K562 (cell line): Measurements from ENCODE around the gene RABGAP1. TPM values are rescaled to one million over a fixed set of nuclear protein-coding genes. Genes with fewer than 3 reads are reported as not detected.

Experiments
- ATAC-seq: fragments of 200-7000 bp; cut with Tn5 transposase; 3 replicates; pipeline ENCODE4 v1.9.1; 2020; ENCODE audit warnings: moderate library complexity
- BruUV-seq: library from RNA; stranded (reverse); fragments of 400-500 nt; replicated peaks from 2 replicates; lab custom pipeline; 2021; lab: Mats Ljungman, UMichigan
- CTCF ChIA-PET: fragments of 300-600 bp; formaldehyde crosslinking; extraction: SDS; loops from one replicate; lab custom pipeline; 2021; ENCODE audit warnings: low intra/inter-chr PET ratio; lab: Yijun Ruan, JAX
- POLR2A ChIA-PET: fragments of 300-600, 350-650 bp; sonication (Branson Sonifier 250); formaldehyde crosslinking; extraction: SDS; loops from one replicate; lab custom pipeline; 2021; ENCODE audit warnings: antibody characterized with exemption, inconsistent platforms; lab: Yijun Ruan, JAX
- DNase-seq, 4 experiments: peaks; one replicate each; pipeline versions ENCODE4 v3.0.0 to v3.0.0-alpha.2; 2011 to 2018; ENCODE audit warnings: low spot score in 3 of 4, mixed read lengths in 3 of 4; ENCODE audit errors: extremely low read depth in 1 of 4
- FAIRE-seq: peaks from 2 replicates; lab custom pipeline; 2011; peaks lifted over from hg19 to GRCh38; lab: Jason Lieb, UNC
- H2AFZ ChIP-seq: 2 replicates; pipeline ENCODE4 v1.6.0; 2011; ENCODE audit warnings: low read depth, low read length, control low read depth, inconsistent platforms
- H3K27ac ChIP-seq: fragments of 200-600 bp; 3 replicates; pipeline ENCODE4 v1.8.0; 2011; ENCODE audit warnings: low read depth, mild to moderate bottlenecking, control low read depth, inconsistent platforms, low read length, moderate library complexity, mixed read lengths; ENCODE audit errors: extremely low read depth
- H3K27me3 ChIP-seq, 2 experiments: fragments of 300-600 bp in 1 of 2; 2 replicates in 1 of 2; 3 replicates in 1 of 2; pipeline versions ENCODE4 v1.6.0 to v1.8.0; 2011; ENCODE audit warnings: inconsistent platforms in 2 of 2, low read length in 2 of 2, mild to moderate bottlenecking in 1 of 2, mixed read lengths in 1 of 2, moderate library complexity in 1 of 2; ENCODE audit not compliant: control insufficient read depth in 2 of 2, insufficient read depth in 2 of 2
- H3K36me3 ChIP-seq: fragments of 300-600 bp; 3 replicates; pipeline ENCODE4 v1.8.0; 2011; ENCODE audit warnings: mild to moderate bottlenecking, low read length, inconsistent platforms; ENCODE audit not compliant: control insufficient read depth, insufficient read depth
- H3K4me1 ChIP-seq, 2 experiments: fragments of 200-600 bp in 1 of 2; replicated peaks in 1 of 2; 2 replicates in 1 of 2; 3 replicates in 1 of 2; pipeline versions ENCODE4 v1.5.1 to v1.8.0; 2011; ENCODE audit warnings: inconsistent platforms in 2 of 2, low read length in 2 of 2, mild to moderate bottlenecking in 1 of 2, mixed read lengths in 1 of 2, moderate library complexity in 1 of 2; ENCODE audit not compliant: control insufficient read depth in 2 of 2, insufficient read depth in 2 of 2
- H3K4me2 ChIP-seq: 2 replicates; pipeline ENCODE4 v1.6.1; 2011; ENCODE audit warnings: low read length, control low read depth, inconsistent platforms, mixed read lengths; ENCODE audit not compliant: insufficient read depth
- H3K4me3 ChIP-seq: fragments of 200-600 bp; sonication (generic), shearing (Covaris generic); 2 replicates; pipeline ENCODE4 v1.5.1; 2016; ENCODE audit warnings: control low read depth, inconsistent platforms
- H3K79me2 ChIP-seq: fragments of 200-600 bp; 3 replicates; pipeline ENCODE4 v1.8.0; 2011; ENCODE audit warnings: low read length, inconsistent platforms; ENCODE audit not compliant: control insufficient read depth, insufficient read depth
- H3K9ac ChIP-seq, 2 experiments: 2 replicates each; pipeline versions ENCODE4 v1.6.0 to v1.6.1; 2011; ENCODE audit warnings: low read depth in 2 of 2, low read length in 2 of 2, control low read depth in 1 of 2, inconsistent platforms in 1 of 2, mild to moderate bottlenecking in 1 of 2, mixed read lengths in 1 of 2; ENCODE audit not compliant: insufficient read depth in 1 of 2
- H3K9me1 ChIP-seq: one replicate; pipeline ENCODE4 v1.6.0; 2011; ENCODE audit warnings: inconsistent platforms, mild to moderate bottlenecking, low read length, moderate library complexity; ENCODE audit not compliant: control insufficient read depth, insufficient read depth
- H3K9me3 ChIP-seq: replicated peaks from 2 replicates; pipeline ENCODE4 v1.5.1; 2011; ENCODE audit warnings: low read depth, low read length, inconsistent platforms; ENCODE audit not compliant: control insufficient read depth, insufficient read depth
- H4K20me1 ChIP-seq: replicated peaks from 2 replicates; pipeline ENCODE4 v1.6.1; 2011; ENCODE audit warnings: low read length, inconsistent platforms, mixed read lengths; ENCODE audit not compliant: control insufficient read depth, insufficient read depth
- CEBPB ChIP-seq: fragments of 450-650 bp; IDR thresholded peaks from 2 replicates; pipeline ENCODE4 v1.6.1; 2016; ENCODE audit warnings: missing genetic modification characterization, missing compliant biosample characterization
- ESRRA ChIP-seq: fragments of 450-650 bp; IDR thresholded peaks from 2 replicates; pipeline ENCODE4 v1.6.1; 2014; ENCODE audit warnings: low read depth, mild to moderate bottlenecking, moderate library complexity, borderline replicate concordance
- HDGF ChIP-seq: fragments of 450-650 bp; IDR thresholded peaks from 2 replicates; pipeline ENCODE4 v1.6.1; 2016
- KDM1A ChIP-seq, 2 experiments: fragments of 450-650 bp; IDR thresholded peaks; 2 replicates each; pipeline ENCODE4 v1.6.1; 2016; ENCODE audit warnings: mild to moderate bottlenecking in 2 of 2
- RBM34 ChIP-seq: fragments of 200-400 bp; formaldehyde crosslinking; IDR thresholded peaks from 2 replicates; pipeline ENCODE4 v1.6.1; 2018; ENCODE audit warnings: low read length, borderline replicate concordance; ENCODE audit not compliant: insufficient read depth
- SMARCB1 ChIP-seq: IDR thresholded peaks from 2 replicates; pipeline ENCODE4 v1.6.1; 2011; ENCODE audit warnings: improper control_type of control experiment, low read depth; ENCODE audit not compliant: insufficient read length
- TAL1 ChIP-seq: fragments of 450-650 bp; IDR thresholded peaks from 2 replicates; pipeline ENCODE4 v1.6.1; 2016; ENCODE audit warnings: mild to moderate bottlenecking
- ZBED1 ChIP-seq: IDR thresholded peaks from 2 replicates; pipeline ENCODE4 v1.6.1; 2014
- WGBS: fragments of 100-300 bp; shearing (Covaris generic); methylation state at CpG from one replicate; pipeline ENCODE4 v1.1.6; 2016; ENCODE audit warnings: low coverage, mixed read lengths; ENCODE audit not compliant: insufficient coverage; ENCODE audit errors: missing lambda C conversion rate; 5-methylcytosine and 5-hydroxymethylcytosine counted together
- in situ Hi-C: fragments of 300-500 bp; cut with MboI; formaldehyde crosslinking; loops from 4 replicates; pipeline ENCODE4 v1.15.0; 2018; ENCODE audit warnings: inconsistent platforms, mixed read lengths
- intact Hi-C: fragments of 100-400 bp; cut with micrococcal nuclease; formaldehyde crosslinking; loops from 2 replicates; pipeline ENCODE4 v1.14.2; 2022
- polyA plus RNA-seq, 8 experiments: library from polyadenylated mRNA; depleted of rRNA in 4 of 8; stranded (reverse) in 5 of 8; unstranded in 3 of 8; fragments of >200 nt; fragmentation: Nextera tagmentation in 2 of 8; fragmentation: Illumina TruSeq in 1 of 8; extraction: Ambion mirVana in 2 of 8; extraction: Trizol in 1 of 8; gene quantifications; 2 replicates each; pipeline versions ENCODE4 v1.2.1 to v1.2.3, GENCODE V29; 2011 to 2014; ENCODE audit warnings: inconsistent platforms in 1 of 8, missing spikeins in 1 of 8
- total RNA-seq, 7 experiments: library from RNA; depleted of rRNA in 6 of 7; stranded (reverse); fragments of >200 nt in 6 of 7; fragmentation: Illumina TruSeq in 2 of 7; extraction: Trizol in 2 of 7; gene quantifications; 2 replicates each; pipeline versions ENCODE4 v1.2.1 to v1.2.3, GENCODE V29; 2011 to 2021; ENCODE audit warnings: low replicate concordance in 1 of 7
- TF ChIP-seq, protein P1 (sequence below): fragments of 250-450 bp; sonication (Bioruptor Pico); IDR thresholded peaks from 2 replicates; pipeline ENCODE4 v1.8.0; 2021; ENCODE audit warnings: mild to moderate bottlenecking, moderate library complexity

RABGAP1 gene
- total and polyA plus RNA-seq, 9 of the 15 experiments (the other 6 are each of a cell fraction or from before 2014, with no cell fraction given), result 1.5 to 22.7 (median 13.1) TPM

GRCh38 chr9:123073441-123073840, 132.6 kb downstream of the RABGAP1 start:
- H3K4me3 ChIP-seq, result no peak overlapping the region
- no peaks in the 10 kb centered on the region for H4K20me1 ChIP-seq
- H2AFZ ChIP-seq, result no peak overlapping the region
- BruUV-seq, result no TSS peak
- no peak overlapping the region for H3K9ac ChIP-seq
- no peaks in the 10 kb centered on the region for H3K9me1 ChIP-seq
- DNase-seq, result no peak
- H3K36me3 ChIP-seq, result peaks cover 25% of the 10 kb centered on the region
- 68% methylated on average over 5 of the region's 5 CpGs for WGBS
- H3K27me3 ChIP-seq, result no peaks in the 10 kb centered on the region
- H3K79me2 ChIP-seq, result no peaks in the 10 kb centered on the region
- in situ Hi-C loops (no loop called here), intact Hi-C loops (no loop called here)
- ATAC-seq, result no peak
- TF ChIP-seq HDGF (no peak), SMARCB1 (no peak), RBM34 (no peak), KDM1A (IDR thresholded peaks at IDR 0.05) (no peak), TAL1 (no peak), ZBED1 (no peak), ESRRA (no peak), CEBPB (tag) (no peak)
- TF ChIP-seq, protein P1, sequence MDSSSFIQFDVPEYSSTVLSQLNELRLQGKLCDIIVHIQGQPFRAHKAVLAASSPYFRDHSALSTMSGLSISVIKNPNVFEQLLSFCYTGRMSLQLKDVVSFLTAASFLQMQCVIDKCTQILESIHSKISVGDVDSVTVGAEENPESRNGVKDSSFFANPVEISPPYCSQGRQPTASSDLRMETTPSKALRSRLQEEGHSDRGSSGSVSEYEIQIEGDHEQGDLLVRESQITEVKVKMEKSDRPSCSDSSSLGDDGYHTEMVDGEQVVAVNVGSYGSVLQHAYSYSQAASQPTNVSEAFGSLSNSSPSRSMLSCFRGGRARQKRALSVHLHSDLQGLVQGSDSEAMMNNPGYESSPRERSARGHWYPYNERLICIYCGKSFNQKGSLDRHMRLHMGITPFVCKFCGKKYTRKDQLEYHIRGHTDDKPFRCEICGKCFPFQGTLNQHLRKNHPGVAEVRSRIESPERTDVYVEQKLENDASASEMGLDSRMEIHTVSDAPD (CRISPR knock-in tag), result no peak
- TF ChIP-seq, all 486 proteins: peak for 0
- ChIA-PET POLR2A (interaction anchor here (0.8 kb wide), 1 partner anchor 14 kb away, joined by 3 read pairs; no protein-coding TSS in a partner anchor), CTCF (no interaction called here)
- Histone ChIP-seq H3K27ac (no peak overlapping the region), H3K9me3 (no peaks in the 10 kb centered on the region), H3K4me1 (no peaks in the 10 kb centered on the region), H3K4me2 (no peak overlapping the region)
- peak; percentile 32 for FAIRE-seq
